Mucosa of rectum (tissue), 2 donors: ENCODE data around the gene MBOAT7.
"Not testable (repeated sequence)": the region's sequence is repeated elsewhere in the genome, so short reads cannot be mapped to it uniquely, and the experiment has no call there.

Experiments used
- H3K27ac ChIP-seq, 2 donors: one replicate each; pipeline ENCODE4 v1.7.0; 2013; ENCODE audit warnings: inconsistent platforms in 2 of 2, low read depth in 2 of 2, low read length in 2 of 2
- H3K27me3 ChIP-seq, 2 donors: one replicate each; pipeline ENCODE4 v1.7.0; 2013; ENCODE audit warnings: low read length in 2 of 2; ENCODE audit not compliant: control insufficient read depth in 2 of 2, insufficient read depth in 2 of 2
- H3K36me3 ChIP-seq, 2 donors: one replicate each; pipeline ENCODE4 v1.7.0; 2013; ENCODE audit warnings: low read length in 2 of 2; ENCODE audit not compliant: control insufficient read depth in 2 of 2, insufficient read depth in 2 of 2
- H3K4me1 ChIP-seq, 2 donors: one replicate each; pipeline ENCODE4 v1.7.0; 2013; ENCODE audit warnings: low read length in 2 of 2, mild to moderate bottlenecking in 1 of 2; ENCODE audit not compliant: control insufficient read depth in 2 of 2, insufficient read depth in 2 of 2
- H3K4me3 ChIP-seq, 2 donors: one replicate each; pipeline ENCODE4 v1.7.0; 2013; ENCODE audit warnings: low read length in 2 of 2
- H3K9ac ChIP-seq, 2 donors: one replicate each; pipeline ENCODE4 v1.7.0; 2013; ENCODE audit warnings: low read length in 2 of 2, low read depth in 1 of 2, mild to moderate bottlenecking in 1 of 2
- H3K9me3 ChIP-seq, 2 donors: one replicate each; pipeline ENCODE4 v1.7.0; 2013; ENCODE audit warnings: low read length in 2 of 2; ENCODE audit not compliant: control insufficient read depth in 2 of 2
- donor health status: healthy.
- donor health status: Normal muscosa, but diverticular disease.

MBOAT7 gene, protein sequence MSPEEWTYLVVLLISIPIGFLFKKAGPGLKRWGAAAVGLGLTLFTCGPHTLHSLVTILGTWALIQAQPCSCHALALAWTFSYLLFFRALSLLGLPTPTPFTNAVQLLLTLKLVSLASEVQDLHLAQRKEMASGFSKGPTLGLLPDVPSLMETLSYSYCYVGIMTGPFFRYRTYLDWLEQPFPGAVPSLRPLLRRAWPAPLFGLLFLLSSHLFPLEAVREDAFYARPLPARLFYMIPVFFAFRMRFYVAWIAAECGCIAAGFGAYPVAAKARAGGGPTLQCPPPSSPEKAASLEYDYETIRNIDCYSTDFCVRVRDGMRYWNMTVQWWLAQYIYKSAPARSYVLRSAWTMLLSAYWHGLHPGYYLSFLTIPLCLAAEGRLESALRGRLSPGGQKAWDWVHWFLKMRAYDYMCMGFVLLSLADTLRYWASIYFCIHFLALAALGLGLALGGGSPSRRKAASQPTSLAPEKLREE

DNA sequence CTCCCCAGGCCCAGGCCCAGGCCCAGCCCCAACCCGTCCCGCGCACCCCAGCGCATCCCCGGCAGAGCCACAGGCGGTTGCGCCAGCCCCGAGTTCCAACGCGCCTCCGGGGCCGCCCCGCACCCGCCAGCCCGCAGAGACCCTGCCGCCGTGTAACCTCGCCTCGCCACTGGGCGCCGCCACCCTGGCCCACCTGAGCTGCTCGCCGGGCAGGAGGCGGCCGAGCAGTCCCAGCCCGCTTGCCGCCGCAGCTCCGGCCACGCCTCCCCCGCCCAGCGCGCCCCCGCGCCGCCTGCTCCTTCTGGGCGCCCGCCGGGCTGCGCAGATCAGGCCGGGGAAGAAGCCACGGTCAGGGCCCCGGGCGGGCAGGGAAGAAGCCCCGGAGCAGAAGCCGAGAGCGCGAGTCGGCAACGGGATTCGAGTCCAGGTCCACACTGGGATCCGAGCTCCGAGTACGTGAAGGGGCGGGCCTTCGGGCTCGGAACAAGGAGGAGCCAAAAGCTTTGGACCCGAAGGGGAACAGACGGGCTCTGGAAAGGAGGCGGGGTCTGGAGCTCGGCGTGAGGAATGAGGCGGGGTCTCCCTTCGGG lies at the start of gene MBOAT7:
MBOAT7 (minus strand) TSS at position 436 of the 590 bp plus-strand sequence. CDS start 1,072 bp downstream, outside the sequence.
- Histone ChIP-seq H3K27me3 (no peaks in the 10 kb centered on the region), H3K9me3 (no peaks in the 10 kb centered on the region), H3K4me1 (peaks cover 32 to 38% of the 10 kb centered on the region in 2 donors), H3K27ac (peak within 1 kb of the TSS; percentile 100), H3K36me3 (peaks cover 12 to 18% of the 10 kb centered on the region in 2 donors), H3K4me3 (peak within 1 kb of the TSS; percentile 90 to 91), H3K9ac (peak within 1 kb of the TSS; percentile 94 to 98)

DNA sequence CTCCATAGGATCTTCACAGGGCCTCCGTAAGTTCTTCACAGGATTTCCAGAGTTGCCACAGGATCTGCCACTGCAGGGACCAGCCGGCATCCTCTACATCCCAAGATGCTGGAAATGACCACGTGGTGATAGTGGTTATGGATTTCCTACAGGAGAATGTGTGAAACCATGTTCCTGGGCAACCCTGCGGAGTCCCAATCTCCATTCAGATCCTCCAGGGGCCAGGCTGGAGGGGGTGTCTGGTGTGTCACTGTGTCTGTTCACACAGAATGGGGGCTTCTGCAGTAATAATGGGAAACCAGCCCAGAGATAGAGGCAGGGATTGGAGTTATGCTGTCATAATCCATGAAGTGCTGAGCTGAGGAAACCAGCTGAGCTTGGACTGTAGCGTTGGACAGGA lies 44.6 kb upstream of the MBOAT7 start:
- no peaks in the 10 kb centered on the region for H3K9me3 ChIP-seq
- H3K4me3 ChIP-seq = no peak overlapping the region
- no peaks in the 10 kb centered on the region for H3K36me3 ChIP-seq
- no peak overlapping the region for H3K9ac ChIP-seq
- no peak overlapping the region for H3K27ac ChIP-seq
- H3K27me3 ChIP-seq = peaks cover 0 to 2% of the 10 kb centered on the region in 2 donors
- no peaks in the 10 kb centered on the region for H3K4me1 ChIP-seq

DNA sequence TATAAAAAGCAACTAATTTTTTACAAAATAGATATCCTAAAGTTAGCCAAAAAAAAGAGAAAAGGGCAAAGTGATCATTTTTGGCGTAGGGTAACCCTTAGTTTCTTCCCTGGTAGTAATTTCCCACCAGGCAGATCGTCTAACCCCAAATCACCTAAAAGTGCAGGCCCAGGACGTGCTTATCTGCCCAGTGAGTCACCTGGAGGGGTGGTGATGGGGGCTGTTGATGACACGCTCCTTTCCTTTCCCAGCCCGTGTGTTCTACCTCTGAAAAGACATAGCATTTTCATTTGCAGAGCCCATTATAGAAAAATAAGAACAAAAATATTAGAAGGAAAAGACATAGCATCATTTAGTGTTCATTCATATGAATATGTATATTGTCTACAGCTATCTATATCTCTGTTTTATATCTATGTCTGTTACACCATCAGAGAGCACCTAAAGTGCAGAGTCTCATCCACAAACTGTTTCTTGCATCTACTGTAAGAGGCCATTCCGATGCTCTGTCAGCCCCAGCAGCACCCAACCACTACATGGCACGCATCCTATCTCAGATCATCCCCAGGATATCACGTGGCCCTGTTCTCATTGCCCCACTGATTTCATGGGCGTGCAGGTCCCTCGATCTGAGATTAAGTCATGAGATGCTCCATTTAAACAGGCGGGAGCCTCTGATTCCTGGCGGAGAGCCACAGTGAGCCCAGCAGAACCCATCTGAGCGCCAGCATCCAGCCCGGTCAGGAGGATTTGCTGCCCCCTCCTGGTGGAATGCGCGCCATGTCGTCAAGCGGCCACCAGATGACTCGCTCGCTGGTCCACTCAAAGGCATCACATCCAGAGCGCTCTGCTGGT lies 41.9 kb upstream of the MBOAT7 start:
- no peaks in the 10 kb centered on the region for H3K9me3 ChIP-seq
- no peak overlapping the region for H3K27ac ChIP-seq
- H3K36me3 ChIP-seq = no peaks in the 10 kb centered on the region
- no peak overlapping the region for H3K9ac ChIP-seq
- peaks cover 0 to 2% of the 10 kb centered on the region in 2 donors for H3K27me3 ChIP-seq
- no peak overlapping the region for H3K4me3 ChIP-seq
- no peaks in the 10 kb centered on the region for H3K4me1 ChIP-seq

DNA sequence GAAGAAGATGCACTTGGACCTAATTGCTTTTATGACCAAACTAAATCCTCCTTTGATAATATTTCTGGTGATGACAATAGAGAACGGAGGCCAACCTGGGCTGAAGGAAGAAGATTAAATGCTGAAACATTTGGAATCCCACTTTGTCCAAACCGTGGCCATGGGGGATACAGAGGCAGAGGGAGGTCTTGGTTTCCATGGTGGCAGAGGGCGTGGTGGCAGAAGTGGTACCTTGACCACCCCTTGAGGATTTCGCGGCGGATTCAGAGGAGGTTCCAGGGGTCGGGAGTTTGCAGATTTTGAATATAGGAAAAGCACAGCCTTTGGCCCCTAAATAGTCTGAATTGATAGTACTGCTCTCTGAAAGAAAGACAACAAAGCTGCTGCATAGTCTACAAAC lies 40.7 kb upstream of the MBOAT7 start:
- Histone ChIP-seq H3K36me3 (no peaks in the 10 kb centered on the region), H3K27ac (no peak overlapping the region), H3K27me3 (peaks cover 0 to 2% of the 10 kb centered on the region in 2 donors), H3K4me3 (no peak overlapping the region), H3K4me1 (no peaks in the 10 kb centered on the region), H3K9me3 (no peaks in the 10 kb centered on the region), H3K9ac (no peak overlapping the region)

DNA sequence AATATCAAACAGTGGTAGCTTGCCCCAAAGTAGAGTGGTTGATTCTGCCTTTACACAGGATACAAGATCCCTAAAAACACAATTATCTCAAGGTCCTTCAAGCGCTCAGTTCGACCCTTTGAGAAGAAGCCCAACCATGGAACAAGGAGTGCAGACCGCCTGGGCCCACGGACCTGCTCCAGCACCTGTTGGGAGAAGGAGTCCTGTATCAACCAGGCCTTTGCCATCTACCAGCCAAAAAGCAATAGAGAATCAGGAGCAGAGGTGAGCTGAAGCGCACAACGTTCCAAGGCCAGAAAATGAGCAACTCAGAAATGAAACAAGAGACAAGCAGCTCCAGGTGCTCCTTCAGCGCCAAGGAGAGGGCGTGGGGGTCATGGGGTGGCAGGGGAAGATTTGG lies 39.8 kb upstream of the MBOAT7 start:
- Histone ChIP-seq H3K27ac (no peak overlapping the region), H3K36me3 (no peaks in the 10 kb centered on the region), H3K9ac (no peak overlapping the region)

DNA sequence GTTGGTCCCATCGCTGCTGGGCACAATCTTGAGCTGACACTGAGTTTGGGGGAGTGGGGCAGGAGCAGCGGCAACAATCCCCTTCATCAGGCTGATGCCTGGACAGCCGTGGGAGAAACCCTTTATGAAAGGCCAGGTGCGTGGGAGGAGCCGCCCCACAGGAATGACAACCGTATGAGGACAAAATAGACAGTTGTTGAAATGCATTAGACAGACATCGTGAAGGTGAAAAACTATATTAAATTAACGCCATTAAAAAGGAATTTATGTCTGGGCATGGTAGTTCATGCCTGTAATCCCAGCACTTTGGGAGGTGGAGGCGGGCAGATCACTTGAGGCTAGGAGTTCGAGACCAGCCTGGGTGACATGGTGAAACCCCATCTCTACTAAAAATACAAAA lies 35.2 kb upstream of the MBOAT7 start:
- not testable (repeated sequence) for H3K27ac ChIP-seq, H3K4me1 ChIP-seq, H3K27me3 ChIP-seq, H3K9ac ChIP-seq, H3K4me3 ChIP-seq, H3K36me3 ChIP-seq, H3K9me3 ChIP-seq

More for the DNA sequence above, 39.8 kb upstream of the MBOAT7 start:
- H3K4me1 ChIP-seq = no peaks in the 10 kb centered on the region
- H3K4me3 ChIP-seq = no peak overlapping the region
- no peaks in the 10 kb centered on the region for H3K9me3 ChIP-seq
- H3K27me3 ChIP-seq = peaks cover 0 to 2% of the 10 kb centered on the region in 2 donors

DNA sequence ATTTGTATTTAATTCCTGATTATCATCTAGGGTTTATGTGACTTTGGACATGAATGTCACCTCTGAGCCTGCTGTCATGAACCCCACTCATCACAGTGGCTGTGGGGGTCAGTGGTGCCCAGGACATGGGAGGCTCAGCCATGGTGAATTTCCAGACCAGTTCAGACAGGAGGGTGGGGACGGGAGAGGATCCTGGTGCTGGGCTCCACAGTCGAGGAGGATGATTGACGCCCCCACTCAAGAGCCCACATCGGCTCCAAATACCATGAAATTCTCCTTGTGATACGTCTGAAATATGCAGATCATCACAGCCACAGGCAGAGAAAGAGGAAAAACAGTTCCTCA lies 34.5 kb upstream of the MBOAT7 start:
- not testable (repeated sequence) for H3K27me3 ChIP-seq, H3K9me3 ChIP-seq, H3K9ac ChIP-seq, H3K4me1 ChIP-seq, H3K27ac ChIP-seq, H3K36me3 ChIP-seq, H3K4me3 ChIP-seq

DNA sequence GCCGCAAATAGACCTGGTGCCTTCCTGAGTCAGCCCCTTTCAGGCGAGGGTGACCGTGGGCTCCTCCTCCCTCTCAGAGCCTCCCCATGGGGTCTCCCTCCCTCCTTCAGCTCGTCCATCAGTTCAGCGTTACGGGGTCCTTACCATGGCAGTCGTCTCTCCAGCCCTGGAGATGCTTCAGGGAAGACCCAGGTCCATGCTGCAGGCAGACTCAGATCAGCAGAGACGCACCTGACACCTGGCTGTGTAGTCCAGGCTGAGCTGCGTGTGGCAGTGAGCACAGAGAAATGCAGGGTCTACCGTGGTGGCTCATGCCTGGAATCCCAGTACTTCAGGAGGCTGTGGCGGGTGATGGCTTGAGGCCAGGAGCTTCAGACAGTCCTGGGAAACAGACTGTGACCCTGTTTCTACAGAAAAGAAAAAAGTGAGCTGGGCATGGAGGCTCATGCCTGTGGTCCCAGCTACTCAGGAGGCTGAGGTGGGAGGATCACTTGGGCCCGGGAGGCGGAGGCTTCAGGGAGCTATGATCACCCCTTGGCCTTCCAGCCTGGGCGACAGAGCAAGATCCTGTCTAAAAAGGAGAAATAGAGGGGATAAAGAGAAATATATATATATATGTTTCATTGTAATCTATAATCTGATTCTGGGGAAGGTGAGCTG lies 34.0 kb upstream of the MBOAT7 start:
- H3K27ac ChIP-seq, H3K4me3 ChIP-seq, H3K4me1 ChIP-seq, H3K9ac ChIP-seq, H3K36me3 ChIP-seq, H3K9me3 ChIP-seq, H3K27me3 ChIP-seq: not testable (repeated sequence)

DNA sequence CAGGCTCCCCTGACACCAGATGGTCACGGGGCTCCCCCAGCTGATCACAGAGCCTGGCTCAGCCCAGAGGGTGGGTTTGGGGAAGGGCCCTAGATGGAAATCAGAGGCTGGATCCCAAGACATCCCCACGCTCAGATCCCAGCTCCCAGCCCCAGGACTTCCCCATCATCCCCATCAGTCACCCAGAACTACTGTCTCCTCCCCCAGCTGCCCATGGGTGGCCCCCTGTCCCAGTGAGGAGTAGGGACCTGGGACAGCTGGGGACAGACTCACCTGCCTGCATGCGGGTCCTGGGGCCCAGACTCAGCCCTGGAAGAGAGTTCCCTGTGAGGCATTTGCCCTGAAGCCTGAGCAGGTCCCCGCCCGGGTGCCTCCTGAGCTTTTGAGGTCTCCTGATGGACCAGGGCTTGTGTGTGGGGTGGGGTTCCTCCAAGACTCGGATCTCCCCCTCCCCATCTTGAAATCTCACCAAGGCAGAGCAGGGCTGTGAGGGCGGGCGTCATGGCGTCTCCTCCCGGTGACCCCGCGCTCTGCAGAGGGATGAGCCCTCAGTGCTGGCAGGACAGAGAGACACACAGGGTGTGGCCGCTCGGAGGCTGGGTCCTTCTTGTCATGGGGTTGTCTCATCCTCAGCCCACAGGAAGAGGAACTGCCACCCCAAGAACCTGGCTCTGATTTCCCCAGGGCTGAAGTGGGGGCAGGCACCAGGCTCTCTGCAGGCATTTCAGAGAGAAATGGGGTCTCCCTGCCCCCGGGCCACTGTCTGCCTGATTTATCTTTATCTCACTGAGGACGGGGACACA lies 33.3 kb upstream of the MBOAT7 start, which contains the start of gene LILRB3:
LILRB3 (minus strand) TSS at position 534 of the 803 bp plus-strand sequence; CDS start at position 503, 31 bp downstream.
- H3K4me1 ChIP-seq, H3K9ac ChIP-seq, H3K27ac ChIP-seq, H3K36me3 ChIP-seq, H3K27me3 ChIP-seq, H3K4me3 ChIP-seq, H3K9me3 ChIP-seq: not testable (repeated sequence)
